Measurements from ENCODE around the gene MFAP3.

DNA sequence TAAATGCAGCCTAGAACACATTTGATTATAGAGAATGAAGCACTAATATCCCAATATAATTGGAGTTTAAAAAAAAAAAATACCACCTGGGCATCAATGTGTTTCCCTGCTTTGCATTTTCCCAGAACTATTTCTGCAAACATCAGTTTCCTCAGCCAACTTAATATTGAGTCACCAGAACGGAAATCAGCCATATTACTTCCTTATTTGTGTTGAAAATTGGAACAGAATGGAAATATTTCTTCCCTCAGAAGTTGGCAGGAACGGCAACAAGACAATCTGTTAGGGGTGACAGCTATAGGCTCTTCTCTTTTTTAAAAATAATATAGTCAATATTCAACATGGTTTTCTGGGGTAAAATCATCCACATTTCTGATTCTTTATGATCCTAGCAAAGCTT is 4.0 kb downstream of the MFAP3 start:
- TF ChIP-seq, protein P1, sequence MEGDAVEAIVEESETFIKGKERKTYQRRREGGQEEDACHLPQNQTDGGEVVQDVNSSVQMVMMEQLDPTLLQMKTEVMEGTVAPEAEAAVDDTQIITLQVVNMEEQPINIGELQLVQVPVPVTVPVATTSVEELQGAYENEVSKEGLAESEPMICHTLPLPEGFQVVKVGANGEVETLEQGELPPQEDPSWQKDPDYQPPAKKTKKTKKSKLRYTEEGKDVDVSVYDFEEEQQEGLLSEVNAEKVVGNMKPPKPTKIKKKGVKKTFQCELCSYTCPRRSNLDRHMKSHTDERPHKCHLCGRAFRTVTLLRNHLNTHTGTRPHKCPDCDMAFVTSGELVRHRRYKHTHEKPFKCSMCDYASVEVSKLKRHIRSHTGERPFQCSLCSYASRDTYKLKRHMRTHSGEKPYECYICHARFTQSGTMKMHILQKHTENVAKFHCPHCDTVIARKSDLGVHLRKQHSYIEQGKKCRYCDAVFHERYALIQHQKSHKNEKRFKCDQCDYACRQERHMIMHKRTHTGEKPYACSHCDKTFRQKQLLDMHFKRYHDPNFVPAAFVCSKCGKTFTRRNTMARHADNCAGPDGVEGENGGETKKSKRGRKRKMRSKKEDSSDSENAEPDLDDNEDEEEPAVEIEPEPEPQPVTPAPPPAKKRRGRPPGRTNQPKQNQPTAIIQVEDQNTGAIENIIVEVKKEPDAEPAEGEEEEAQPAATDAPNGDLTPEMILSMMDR (IDR thresholded peaks at IDR 0.05): no peak
- TF ChIP-seq POLR2A (IDR thresholded peaks at IDR 0.05): no peak

Measured in lower leg skin (tissue), 3 donors.